Pulmonary artery endothelial cell (primary cell): Measurements from ENCODE around the gene PTEN. TPM values are rescaled to one million over a fixed set of nuclear protein-coding genes. Genes with fewer than 3 reads are reported as not detected.

Experiments
- DNase-seq: peaks from one replicate; pipeline ENCODE4 v3.0.0-alpha.2; 2011; ENCODE audit warnings: low read depth, low spot score
- total RNA-seq: library from RNA; depleted of rRNA; stranded (reverse); fragments of >200 nt; gene quantifications from 2 replicates; pipeline ENCODE4 v1.2.3, GENCODE V29; 2014

Gene PTEN
- total RNA-seq, 1 donor from 2014 or later, result 77.5 TPM

DNA sequence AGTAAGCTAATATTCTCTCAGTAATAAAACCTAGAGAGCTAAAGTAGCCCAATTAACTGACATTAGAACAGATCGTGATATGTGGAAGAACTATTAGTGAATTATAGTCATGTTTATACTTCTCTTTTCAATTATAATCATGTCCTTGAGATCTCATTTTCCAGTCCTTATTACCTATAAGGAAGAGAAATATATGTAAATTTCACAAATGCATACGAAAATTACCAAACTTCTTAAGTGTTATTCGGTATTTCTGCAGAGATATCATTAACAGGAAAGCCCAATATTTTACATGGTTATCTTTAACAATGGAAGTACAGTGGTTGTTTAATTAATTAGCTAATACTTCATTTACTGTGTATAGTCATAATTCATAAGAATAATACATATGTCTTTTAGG, 110.7 kb downstream of the PTEN start:
- DNase-seq, result no peak

DNA sequence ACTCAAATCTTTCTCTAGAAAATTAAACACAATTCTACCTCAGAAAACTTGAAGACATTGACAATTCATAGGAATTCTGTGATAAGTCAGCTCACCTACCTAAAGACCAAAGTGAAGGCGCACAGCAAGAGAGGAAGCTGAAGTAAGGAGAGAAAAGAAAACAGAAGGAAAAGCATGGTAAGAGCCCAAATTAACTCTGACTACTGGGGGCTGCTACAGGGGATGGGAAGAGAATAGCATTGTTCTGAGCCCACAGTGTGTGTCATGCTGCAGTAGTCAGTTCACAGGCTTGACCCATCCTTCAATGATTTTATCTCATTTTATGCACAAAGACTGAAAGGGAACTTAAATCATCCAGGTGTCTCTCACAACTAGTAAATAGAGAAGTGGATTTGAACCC, 111.3 kb downstream of the PTEN start:
- no peak for DNase-seq

DNA sequence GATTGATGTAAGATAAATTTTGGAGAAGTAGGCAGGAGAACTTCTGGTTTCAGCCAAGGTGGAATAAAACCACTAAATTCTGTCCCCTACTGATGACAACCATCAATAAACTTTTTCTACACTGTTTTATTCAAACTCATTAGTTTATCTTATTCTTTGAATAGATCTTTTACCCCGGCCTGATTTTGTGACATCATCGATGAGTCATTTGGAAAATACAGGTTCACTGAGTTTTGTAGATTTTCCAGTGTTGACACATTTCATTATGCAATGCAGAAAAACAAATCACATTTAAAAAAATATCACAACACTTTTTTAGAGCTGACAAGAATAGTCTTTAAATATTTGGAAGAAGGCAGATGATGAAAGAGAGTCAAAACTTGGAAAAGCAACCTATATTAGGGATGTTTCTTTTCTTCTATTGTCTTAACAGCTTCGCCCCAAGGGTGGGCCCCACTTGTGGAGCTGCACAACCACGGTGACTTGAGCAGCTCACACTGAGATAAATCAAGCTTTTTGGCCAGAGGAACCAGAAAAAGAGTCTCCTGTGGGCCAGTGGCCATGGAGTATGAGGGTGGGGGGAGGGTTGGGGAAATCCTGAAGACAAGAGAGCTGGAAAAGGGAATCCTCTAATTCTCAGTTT, 112.8 kb downstream of the PTEN start:
- no peak for DNase-seq

DNA sequence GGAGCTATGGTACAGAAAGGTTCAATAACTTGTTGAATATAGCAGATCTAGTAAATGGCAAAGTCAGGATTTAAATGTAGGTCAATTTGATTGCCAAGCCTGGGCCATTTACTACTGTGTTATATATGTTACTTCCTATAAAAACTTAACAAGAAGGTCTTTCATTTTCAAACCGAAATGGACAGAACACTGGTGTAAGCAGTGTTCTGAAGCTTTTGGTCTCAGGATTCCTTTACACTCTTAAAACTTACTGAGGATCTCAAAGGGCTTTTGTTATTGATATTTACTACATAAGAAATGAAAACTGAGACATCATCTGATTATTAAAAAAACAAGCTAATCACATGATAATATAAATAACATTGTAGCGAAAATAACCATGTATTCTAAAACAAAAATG, 114.7 kb downstream of the PTEN start:
- no peak for DNase-seq

DNA sequence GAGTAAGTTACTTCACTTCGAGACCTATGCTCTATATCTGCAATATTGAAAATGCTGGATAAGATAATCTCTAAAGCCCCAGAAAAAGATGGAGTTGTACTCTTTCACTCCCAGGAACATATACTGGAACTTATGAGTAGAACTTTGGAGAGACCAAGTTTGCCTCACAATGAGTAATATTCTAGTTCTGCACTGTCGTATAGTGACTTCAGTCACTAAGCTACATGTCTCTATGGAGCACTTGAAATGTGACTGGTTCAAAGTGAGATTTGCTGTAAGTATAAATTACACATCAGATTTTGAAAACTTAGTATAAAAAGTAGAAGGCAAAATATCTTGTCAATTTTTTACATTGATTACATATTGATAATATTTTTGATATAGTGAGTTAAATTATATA, 116.4 kb downstream of the PTEN start:
- DNase-seq, result no peak

DNA sequence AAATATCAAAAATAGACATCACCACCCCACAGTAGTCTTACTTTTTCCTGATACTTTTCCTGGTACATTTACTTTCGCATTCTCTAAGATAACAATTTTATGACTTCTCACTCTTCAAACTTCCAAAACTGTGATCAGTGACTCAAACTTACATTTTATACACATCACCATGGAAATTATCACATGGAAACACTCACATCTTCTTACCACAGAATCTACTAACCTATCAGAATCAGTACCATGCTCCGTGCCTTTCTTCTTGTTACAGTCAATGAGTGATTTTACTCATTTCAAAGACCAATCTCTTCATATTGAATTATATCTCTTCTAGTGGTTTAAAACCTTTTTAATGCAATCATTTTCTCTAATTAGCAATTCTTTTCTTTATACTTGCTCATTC, 120.3 kb downstream of the PTEN start:
- no peak for DNase-seq

DNA sequence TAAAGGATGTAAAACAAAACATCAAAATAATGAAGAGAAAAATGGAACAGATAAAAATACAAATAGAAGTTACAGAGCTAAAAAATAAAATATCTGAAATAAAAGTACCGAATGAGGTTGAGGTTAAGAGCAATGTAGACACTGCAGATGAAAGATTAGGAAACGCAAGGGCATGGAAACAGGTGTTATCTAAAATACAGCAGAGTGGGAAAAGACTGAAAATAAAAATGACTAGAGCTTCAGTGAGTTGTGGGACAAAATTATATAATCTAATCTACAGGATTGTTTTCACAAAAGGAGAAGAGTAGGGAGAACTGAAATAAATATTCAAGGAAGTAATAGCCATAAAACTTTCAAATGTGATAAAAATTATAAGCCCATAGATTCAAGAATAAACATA, 123.8 kb downstream of the PTEN start:
- no peak for DNase-seq

DNA sequence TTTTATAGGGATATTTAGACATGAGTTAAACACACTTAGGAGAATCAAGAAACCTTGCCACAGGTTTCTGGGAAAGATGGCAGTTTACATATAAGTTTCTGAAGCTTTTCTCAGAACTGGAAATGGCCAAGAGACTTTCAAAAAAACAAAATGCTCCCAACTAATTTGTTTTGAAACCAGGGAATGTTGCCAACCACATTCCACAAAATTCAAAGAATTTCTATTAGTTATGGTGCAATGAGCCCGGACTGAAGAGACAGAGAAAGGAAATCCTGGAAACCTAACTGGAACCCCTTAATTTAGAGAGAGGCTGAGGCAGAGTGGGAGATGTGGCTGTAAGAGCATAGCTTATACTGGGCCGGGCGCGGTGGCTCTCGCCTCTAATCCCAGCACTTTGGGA, 128.5 kb downstream of the PTEN start:
- DNase-seq, result no peak

DNA sequence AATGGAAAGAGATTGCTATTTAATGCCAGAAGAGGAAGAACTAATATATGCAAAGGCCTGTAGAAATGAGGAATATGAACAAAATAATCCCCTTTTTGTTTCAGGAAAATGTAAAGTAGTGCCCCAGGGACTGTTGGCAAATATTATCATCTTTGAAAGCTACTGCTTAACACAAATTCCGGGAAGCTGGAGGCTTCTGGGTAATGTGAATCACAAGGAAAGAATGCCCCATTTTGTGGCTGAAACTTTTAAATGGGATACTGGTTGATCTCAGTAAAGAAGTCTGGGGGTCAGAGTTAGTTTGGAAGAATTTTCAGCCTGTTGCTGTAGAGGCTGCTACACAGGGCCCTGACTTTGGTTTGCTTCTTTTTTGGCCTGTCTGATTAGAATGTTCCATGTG, 141.0 kb downstream of the PTEN start:
- DNase-seq, result no peak

DNA sequence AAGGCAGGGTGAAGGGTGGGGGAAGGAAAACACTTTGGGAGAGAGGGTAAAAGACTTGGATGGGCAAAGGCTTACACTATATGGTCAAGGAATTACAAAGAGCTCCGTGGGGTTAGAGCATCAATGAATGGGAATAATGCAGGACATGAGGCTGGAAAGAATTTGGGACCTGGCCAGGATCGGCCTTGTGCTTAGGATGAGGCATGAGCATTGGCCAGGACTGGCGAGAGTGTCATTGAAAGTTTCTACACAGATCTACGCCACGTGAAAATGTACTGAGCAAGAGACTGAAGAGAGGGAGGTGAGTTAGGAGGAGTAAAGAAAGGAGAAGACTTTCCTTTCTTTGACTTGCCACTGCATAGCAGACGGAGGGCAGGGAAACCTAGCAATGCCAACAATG, 142.8 kb downstream of the PTEN start:
- DNase-seq, result no peak

DNA sequence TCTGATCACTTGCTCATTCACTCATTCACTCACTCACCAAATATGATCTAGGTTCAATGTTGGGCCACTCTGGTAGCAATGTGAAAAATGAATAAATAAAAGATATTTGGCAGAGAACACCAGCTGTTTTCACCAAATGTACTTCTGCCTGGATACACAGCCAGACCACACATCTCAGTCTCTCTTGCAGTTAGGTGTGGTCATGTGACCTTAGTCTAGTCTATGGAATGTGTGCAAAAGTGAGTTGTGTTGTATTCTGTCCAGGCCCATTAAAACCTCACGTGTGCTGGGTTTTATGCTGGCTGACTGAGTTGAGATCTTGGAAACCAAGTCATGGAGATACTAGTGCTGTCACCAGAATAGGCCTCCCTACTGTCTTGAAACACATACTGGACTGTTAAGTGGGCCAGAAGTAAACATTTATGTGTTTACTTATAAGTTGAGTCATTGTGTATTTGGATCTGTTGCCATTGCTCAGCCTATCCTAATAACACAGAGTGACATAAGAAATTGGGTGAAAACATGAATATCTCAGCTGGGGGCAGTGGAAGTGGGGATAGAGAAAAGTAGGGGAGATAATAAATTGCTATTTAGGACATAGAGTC, 145.5 kb downstream of the PTEN start:
- no peak for DNase-seq

DNA sequence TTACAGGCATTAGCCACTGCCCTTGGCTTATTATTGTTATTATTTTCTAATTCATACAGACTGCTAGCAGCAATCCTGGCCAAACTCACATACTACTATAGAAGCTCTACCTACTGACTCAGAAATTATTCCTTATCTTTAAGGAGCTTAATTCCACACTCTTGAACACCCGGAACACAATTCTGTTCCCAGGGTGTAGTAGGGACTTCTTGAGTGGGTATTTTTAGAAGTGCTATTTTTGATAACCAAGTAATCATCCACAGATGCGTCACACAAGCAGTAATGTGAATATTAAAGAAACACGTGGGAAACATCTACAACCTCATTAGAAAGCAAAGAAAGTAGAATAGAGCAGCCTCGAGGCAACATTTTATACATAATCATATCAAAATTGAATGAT, 149.2 kb downstream of the PTEN start:
- no peak for DNase-seq

DNA sequence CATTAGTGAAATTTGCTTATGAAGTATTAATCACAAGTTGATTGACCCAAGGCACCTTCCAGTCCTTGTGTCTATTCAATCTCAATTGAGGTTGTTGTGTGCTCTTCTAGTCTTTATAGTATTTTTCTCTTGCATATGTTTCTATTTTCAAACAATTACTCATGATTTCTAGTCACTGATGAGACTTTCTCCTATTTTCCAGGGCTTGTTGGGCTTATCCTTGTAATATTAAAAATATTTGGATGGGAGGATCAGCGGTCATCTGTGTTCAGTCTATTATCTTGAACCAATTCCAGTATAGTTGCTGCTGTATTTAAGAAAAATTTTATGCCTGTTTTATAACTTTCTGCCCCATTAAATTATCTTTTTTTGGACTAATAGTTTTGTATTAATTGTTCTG, 154.4 kb downstream of the PTEN start:
- no peak for DNase-seq

DNA sequence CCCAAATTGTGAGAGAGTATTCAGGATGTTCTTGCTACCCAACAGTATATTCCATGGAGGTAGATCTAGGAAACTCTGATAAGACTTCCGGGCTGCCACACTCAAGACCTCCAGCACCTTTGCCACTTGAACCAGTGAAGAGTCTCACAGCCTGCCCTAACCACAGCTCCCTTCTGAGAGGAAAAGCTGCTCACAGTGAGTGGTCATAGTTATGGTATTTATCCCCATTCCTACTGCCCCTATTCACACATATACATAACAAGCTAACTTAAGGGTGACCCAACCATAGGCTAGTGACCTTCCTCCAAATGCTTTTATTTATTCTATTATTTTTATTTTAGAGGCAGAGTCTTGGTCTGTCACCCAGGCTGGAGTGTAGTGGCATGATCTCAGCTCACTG, 156.3 kb downstream of the PTEN start:
- no peak for DNase-seq

Other genes with a start within 250 kb of the PTEN start
- 74.2 and 74.3 TPM in 2 replicates for gene PAPSS2, start 203.7 kb upstream of the PTEN start, total RNA-seq
- 25.1 and 31.5 TPM in 2 replicates for gene ATAD1, start 45.4 kb upstream of the PTEN start, total RNA-seq
- 0.25 and 0.26 TPM in 2 replicates for gene KLLN, start 92 bp upstream of the PTEN start, total RNA-seq